ENCODE measurements around the gene SLC12A8. TPM values are rescaled to one million over a fixed set of nuclear protein-coding genes. Genes with fewer than 3 reads are reported as not detected.

The SLC12A8 gene
- total RNA-seq, 1 experiment from 2014 or later: 30.7 TPM

DNA sequence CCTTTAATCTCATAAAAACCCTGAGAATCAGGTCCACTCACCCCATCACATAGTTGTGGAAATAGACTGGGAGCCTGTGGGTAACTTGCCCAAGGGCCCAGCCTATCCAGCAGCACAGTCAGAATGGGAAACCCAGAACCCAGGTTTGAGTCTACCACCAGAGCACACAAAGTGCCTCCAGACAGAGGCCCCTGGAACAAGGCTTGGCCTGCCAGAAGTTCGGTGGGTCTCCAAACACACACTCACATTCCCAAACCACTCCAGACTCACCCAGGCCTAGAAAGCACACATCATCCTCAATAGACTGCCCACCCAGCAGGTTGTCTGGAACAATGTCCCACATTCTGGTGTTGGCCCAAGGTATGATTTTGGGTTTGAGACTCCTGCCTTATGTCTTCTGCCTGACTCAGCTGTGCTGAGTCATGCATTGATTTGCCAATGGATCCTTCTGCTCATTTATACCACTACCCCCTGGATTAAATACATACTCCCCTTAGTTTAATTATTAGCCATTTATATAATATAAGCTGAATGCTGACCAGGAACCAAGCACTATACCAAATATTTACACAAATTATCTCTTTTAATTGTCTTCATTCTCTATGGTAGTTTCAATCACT, 4.5 kb downstream of the SLC12A8 start:
- no TSS peak for BruUV-seq (replicated peaks)
- no peaks in the 10 kb centered on the region for H3K36me3 ChIP-seq (ENCODE audit: low read depth)
- H3K27me3 ChIP-seq (ENCODE audit: insufficient read depth, low read depth): no peaks in the 10 kb centered on the region
- H3K9me2 ChIP-seq (ENCODE audit: insufficient read depth): no peaks in the 10 kb centered on the region
- H3K4me2 ChIP-seq: no peak overlapping the region
- no peaks in the 10 kb centered on the region for H3K9me3 ChIP-seq (ENCODE audit: insufficient read depth, low read depth)
- no peak overlapping the region for H3K4me3 ChIP-seq
- CTCF ChIA-PET: interaction anchor here (0.6 to 0.7 kb wide), 2 partner anchors 129 to 304 kb away, joined by 3 read pairs; no protein-coding TSS in a partner anchor
- POLR2A ChIA-PET (ENCODE audit: unreplicated experiment): no interaction called here
- H3K4me1 ChIP-seq (replicated peaks; ENCODE audit: insufficient read depth): 0 out of 2 replicates have a peak, but pooled peaks cover 15% of the 10 kb centered on the region
- TF ChIP-seq, protein P1, sequence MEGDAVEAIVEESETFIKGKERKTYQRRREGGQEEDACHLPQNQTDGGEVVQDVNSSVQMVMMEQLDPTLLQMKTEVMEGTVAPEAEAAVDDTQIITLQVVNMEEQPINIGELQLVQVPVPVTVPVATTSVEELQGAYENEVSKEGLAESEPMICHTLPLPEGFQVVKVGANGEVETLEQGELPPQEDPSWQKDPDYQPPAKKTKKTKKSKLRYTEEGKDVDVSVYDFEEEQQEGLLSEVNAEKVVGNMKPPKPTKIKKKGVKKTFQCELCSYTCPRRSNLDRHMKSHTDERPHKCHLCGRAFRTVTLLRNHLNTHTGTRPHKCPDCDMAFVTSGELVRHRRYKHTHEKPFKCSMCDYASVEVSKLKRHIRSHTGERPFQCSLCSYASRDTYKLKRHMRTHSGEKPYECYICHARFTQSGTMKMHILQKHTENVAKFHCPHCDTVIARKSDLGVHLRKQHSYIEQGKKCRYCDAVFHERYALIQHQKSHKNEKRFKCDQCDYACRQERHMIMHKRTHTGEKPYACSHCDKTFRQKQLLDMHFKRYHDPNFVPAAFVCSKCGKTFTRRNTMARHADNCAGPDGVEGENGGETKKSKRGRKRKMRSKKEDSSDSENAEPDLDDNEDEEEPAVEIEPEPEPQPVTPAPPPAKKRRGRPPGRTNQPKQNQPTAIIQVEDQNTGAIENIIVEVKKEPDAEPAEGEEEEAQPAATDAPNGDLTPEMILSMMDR (conservative IDR thresholded peaks at IDR 0.05): no peak
- TF ChIP-seq EZH2 (IDR thresholded peaks at IDR 0.05; ENCODE audit: low read depth): no peak
- no peaks in the 10 kb centered on the region for H4K20me1 ChIP-seq (ENCODE audit: insufficient read depth)
- H3K79me2 ChIP-seq (ENCODE audit: low read depth): peaks cover 6% of the 10 kb centered on the region; the same call in 1 of the 2 replicates
- no peak overlapping the region for H2AFZ ChIP-seq
- intact Hi-C loops (cut with micrococcal nuclease; ENCODE audit: unreplicated experiment): no loop called here
- H3F3A ChIP-seq (ENCODE audit: insufficient read depth, low read depth): no peaks in the 10 kb centered on the region
- no peak for DNase-seq
- H3K27ac ChIP-seq: no peak overlapping the region

DNA sequence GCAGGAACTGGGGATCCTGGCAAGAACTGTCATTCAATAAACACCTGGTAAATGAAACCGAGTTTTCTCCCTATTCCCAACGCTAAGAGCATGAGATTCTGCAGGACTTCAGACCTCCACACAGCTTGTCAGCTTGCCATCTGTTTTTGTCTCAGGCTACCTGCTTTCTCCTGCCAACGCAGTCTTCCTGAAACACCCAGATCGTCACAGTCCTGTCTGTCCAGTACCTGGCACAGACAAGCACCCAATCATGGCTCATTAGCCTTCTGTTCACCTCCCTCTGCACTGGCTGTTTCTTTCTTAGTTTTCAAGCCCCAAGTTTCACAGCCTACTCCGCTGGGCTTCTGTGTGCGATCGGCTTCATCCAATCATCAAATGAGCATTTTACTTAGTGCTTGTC, 5.0 kb downstream of the SLC12A8 start:
- CTCF ChIA-PET: no interaction called here

DNA sequence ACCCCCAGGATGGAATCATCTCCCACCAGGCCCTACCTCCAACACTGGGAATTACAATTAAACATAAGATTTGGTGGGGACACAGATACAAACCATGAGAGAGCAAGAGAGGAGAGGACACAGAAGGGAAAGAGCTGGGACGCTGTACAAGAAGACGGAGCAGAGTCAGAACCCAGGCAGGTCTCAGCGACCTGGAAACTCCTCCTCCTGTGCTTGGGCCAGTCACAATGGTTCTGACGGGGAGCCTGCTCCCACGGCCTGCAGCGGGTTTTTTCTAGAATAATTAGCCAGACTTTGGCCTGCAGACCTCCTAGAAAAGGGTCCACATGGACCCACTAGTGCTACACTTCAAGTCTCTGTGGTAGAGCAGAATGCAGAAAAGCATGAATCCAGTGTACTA, 5.6 kb downstream of the SLC12A8 start:
- TF ChIP-seq, protein P1 (conservative IDR thresholded peaks at IDR 0.05): no peak
- no peak for TF ChIP-seq EZH2 (IDR thresholded peaks at IDR 0.05; ENCODE audit: low read depth)
- Histone ChIP-seq H3K4me1 (replicated peaks; ENCODE audit: insufficient read depth) (0 out of 2 replicates have a peak, but pooled peaks cover 12% of the 10 kb centered on the region), H3K9me3 (ENCODE audit: insufficient read depth, low read depth) (no peaks in the 10 kb centered on the region), H3K9me2 (ENCODE audit: insufficient read depth) (no peaks in the 10 kb centered on the region), H3K27me3 (ENCODE audit: insufficient read depth, low read depth) (no peaks in the 10 kb centered on the region), H3K36me3 (ENCODE audit: low read depth) (no peaks in the 10 kb centered on the region), H3K27ac (no peak overlapping the region), H4K20me1 (ENCODE audit: insufficient read depth) (no peaks in the 10 kb centered on the region), H2AFZ (no peak overlapping the region), H3K79me2 (ENCODE audit: low read depth) (peaks cover 10% of the 10 kb centered on the region; the same call in 1 of the 2 replicates), H3K4me3 (no peak overlapping the region), H3K4me2 (no peak overlapping the region), H3F3A (ENCODE audit: insufficient read depth, low read depth) (no peaks in the 10 kb centered on the region)
- DNase-seq: no peak
- ChIA-PET CTCF (no interaction called here), POLR2A (ENCODE audit: unreplicated experiment) (no interaction called here)
- intact Hi-C loops (cut with micrococcal nuclease; ENCODE audit: unreplicated experiment): no loop called here
- no TSS peak for BruUV-seq (replicated peaks)

More for the DNA sequence above, 5.0 kb downstream of the SLC12A8 start:
- no TSS peak for BruUV-seq (replicated peaks)
- no peak overlapping the region for H3K4me2 ChIP-seq
- no peak overlapping the region for H3K27ac ChIP-seq
- no peaks in the 10 kb centered on the region for H3F3A ChIP-seq (ENCODE audit: insufficient read depth, low read depth)
- POLR2A ChIA-PET (ENCODE audit: unreplicated experiment): no interaction called here
- H3K79me2 ChIP-seq (ENCODE audit: low read depth): peaks cover 6% of the 10 kb centered on the region; the same call in 1 of the 2 replicates
- H3K9me2 ChIP-seq (ENCODE audit: insufficient read depth): no peaks in the 10 kb centered on the region
- no peak overlapping the region for H2AFZ ChIP-seq
- no peaks in the 10 kb centered on the region for H3K9me3 ChIP-seq (ENCODE audit: insufficient read depth, low read depth)
- no peaks in the 10 kb centered on the region for H4K20me1 ChIP-seq (ENCODE audit: insufficient read depth)
- no peak overlapping the region for H3K4me3 ChIP-seq
- 0 out of 2 replicates have a peak, but pooled peaks cover 12% of the 10 kb centered on the region for H3K4me1 ChIP-seq (replicated peaks; ENCODE audit: insufficient read depth)
- intact Hi-C loops (cut with micrococcal nuclease; ENCODE audit: unreplicated experiment): no loop called here
- H3K27me3 ChIP-seq (ENCODE audit: insufficient read depth, low read depth): no peaks in the 10 kb centered on the region
- no peak for DNase-seq
- no peak for TF ChIP-seq EZH2 (IDR thresholded peaks at IDR 0.05; ENCODE audit: low read depth)
- H3K36me3 ChIP-seq (ENCODE audit: low read depth): no peaks in the 10 kb centered on the region

Measured in PC-9 (cell line).